GDM1 (cell line): ENCODE results near the gene SAMD10.
"Not testable (repeated sequence)": the region's sequence is repeated elsewhere in the genome, so short reads cannot be mapped to it uniquely, and the experiment has no call there.

Source experiments
- DNase-seq: peaks from one replicate; lab custom pipeline; 2025; lab: John Stamatoyannopoulos, UW

Gene SAMD10

GRCh38 chr20:63968928-63969760, 10.3 kb downstream of the SAMD10 start:
- DNase-seq: no peak

GRCh38 chr20:63968136-63968927, 11.1 kb downstream of the SAMD10 start:
- DNase-seq: no peak

GRCh38 chr20:63967330-63968135, 11.9 kb downstream of the SAMD10 start:
- no peak for DNase-seq

GRCh38 chr20:63966944-63967322, 12.5 kb downstream of the SAMD10 start:
- DNase-seq: no peak

GRCh38 chr20:63966172-63966943, 13.1 kb downstream of the SAMD10 start:
- DNase-seq: no peak

GRCh38 chr20:63964412-63964811, 15.0 kb downstream of the SAMD10 start:
- no peak for DNase-seq

GRCh38 chr20:63963784-63964301, 15.6 kb downstream of the SAMD10 start:
- no peak for DNase-seq

- no peak for DNase-seq
These were observed 16.1 kb downstream of the SAMD10 start for GRCh38 chr20:63963348-63963741.

GRCh38 chr20:63962426-63963347, 16.8 kb downstream of the SAMD10 start:
- DNase-seq: no peak

- DNase-seq: no peak
These were observed 17.6 kb downstream of the SAMD10 start for GRCh38 chr20:63961664-63962425.

- DNase-seq: not testable (repeated sequence)
These were observed 18.5 kb downstream of the SAMD10 start for GRCh38 chr20:63960654-63961621.

GRCh38 chr20:63959699-63960075, 19.8 kb downstream of the SAMD10 start:
- no peak for DNase-seq

- DNase-seq: no peak
These were observed 20.3 kb downstream of the SAMD10 start for GRCh38 chr20:63958964-63959698.

- DNase-seq: no peak
These were observed 21.0 kb downstream of the SAMD10 start for GRCh38 chr20:63958471-63958870.

GRCh38 chr20:63957690-63958441, 21.6 kb downstream of the SAMD10 start:
- DNase-seq: no peak

- DNase-seq: peak; percentile 44
These were observed 22.3 kb downstream of the SAMD10 start for GRCh38 chr20:63957004-63957689.
